Measurements from ENCODE around the gene ARHGEF9.
"Not testable (repeated sequence)": the region's sequence is repeated elsewhere in the genome, so short reads cannot be mapped to it uniquely, and the experiment has no call there.

The ARHGEF9 gene

DNA sequence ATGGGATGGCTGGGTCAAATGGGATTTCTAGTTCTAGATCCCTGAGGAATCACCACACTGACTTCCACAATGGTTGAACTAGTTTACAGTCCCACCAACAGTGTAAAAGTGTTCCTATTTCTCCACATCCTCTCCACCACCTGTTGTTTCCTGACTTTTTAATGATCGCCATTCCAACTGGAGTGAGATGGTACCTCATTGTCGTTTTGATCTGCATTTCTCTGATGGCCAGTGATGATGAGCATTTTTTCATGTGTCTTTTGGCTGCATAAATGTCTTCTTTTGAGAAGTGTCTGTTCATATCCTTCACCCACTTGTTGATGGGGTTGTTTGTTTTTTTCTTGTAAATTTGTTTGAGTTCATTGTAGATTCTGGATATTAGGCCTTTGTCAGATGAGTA is 139.3 kb downstream of the ARHGEF9 start:
- not testable (repeated sequence) for H3K4me1 ChIP-seq (ENCODE audit: control insufficient read depth, insufficient read depth, low read length); H3K27ac ChIP-seq (ENCODE audit: low read depth, low read length); H3K4me3 ChIP-seq (ENCODE audit: low read length); H3K36me3 ChIP-seq (ENCODE audit: control insufficient read depth, insufficient read depth, low read length); H3K27me3 ChIP-seq (ENCODE audit: control insufficient read depth, insufficient read depth, low read length); H3K9ac ChIP-seq (ENCODE audit: low read length)

DNA sequence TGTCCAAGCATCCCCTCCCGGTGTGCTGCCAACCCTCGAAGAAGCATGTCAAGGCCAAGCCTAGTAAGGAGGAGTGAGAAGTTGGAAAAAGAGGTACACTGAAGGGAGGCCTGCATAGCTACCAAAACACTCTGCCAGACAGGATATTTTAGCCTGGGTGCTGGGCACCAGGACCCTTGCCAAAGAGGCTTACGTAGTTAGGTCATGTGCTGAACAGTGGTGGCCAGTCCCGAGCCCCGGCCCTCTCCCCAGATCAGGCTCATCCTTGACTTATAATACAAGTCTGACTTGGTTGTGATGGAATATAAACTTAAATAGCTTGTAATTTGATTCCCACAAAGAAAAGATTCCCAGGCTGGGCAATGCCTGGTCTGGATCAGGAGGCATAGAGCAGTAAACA is 149.3 kb downstream of the ARHGEF9 start:
- Histone ChIP-seq H3K36me3 (ENCODE audit: control insufficient read depth, insufficient read depth, low read length) (no peaks in the 10 kb centered on the region), H3K27ac (ENCODE audit: low read depth, low read length) (no peak overlapping the region), H3K9ac (ENCODE audit: low read length) (no peak overlapping the region), H3K4me3 (ENCODE audit: low read length) (no peak overlapping the region), H3K27me3 (ENCODE audit: control insufficient read depth, insufficient read depth, low read length) (no peaks in the 10 kb centered on the region), H3K4me1 (ENCODE audit: control insufficient read depth, insufficient read depth, low read length) (no peaks in the 10 kb centered on the region)

DNA sequence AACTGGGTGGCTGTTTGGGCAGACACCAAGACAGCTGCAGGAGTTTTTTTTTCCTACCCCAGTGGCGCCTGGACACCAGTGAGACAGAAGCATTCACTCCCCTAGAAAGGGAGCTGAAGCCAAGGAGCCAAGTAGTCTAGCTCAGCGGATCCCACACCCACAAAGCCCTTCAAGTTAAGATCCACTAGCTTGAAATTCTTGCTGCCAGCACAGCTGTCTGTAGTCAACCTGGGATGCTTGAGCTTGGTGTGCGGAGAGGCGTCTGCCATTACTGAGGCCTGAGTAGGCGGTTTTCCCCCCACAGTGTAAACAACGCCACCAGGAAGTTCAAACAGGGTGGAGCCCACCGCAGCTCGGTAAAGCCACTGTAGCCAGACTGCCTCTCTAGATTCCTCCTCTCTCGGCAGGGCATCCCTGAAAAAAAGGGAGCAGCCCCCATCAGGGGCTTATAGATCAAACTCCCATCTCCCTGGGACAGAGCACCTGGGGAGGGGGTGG is 171.4 kb downstream of the ARHGEF9 start:
- Histone ChIP-seq H3K27ac (ENCODE audit: low read depth, low read length) (no peak overlapping the region), H3K27me3 (ENCODE audit: control insufficient read depth, insufficient read depth, low read length) (no peaks in the 10 kb centered on the region), H3K9ac (ENCODE audit: low read length) (no peak overlapping the region), H3K4me3 (ENCODE audit: low read length) (no peak overlapping the region), H3K36me3 (ENCODE audit: control insufficient read depth, insufficient read depth, low read length) (no peaks in the 10 kb centered on the region), H3K4me1 (ENCODE audit: control insufficient read depth, insufficient read depth, low read length) (no peaks in the 10 kb centered on the region)

DNA sequence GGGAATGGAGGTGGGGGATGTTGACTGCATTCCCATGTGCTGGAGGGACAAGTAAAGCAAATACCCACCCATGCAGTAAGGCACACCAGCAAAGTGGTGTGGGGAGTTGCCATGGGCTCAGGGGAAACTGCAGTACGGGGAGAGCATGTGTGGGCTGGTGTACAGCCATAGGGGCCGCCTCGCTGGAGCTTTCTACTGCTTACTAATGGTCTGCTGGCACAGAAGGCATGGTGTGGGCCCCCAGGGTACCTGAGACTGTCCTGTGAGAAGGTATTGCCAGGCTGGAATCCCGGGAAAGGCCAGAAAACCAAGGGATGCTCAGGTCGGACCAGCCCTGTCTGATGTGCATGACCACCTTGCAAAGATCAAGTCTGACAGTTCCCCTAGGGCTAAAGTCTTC is 199.1 kb downstream of the ARHGEF9 start:
- no peaks in the 10 kb centered on the region for H3K27me3 ChIP-seq (ENCODE audit: control insufficient read depth, insufficient read depth, low read length)
- H3K4me3 ChIP-seq (ENCODE audit: low read length): no peak overlapping the region
- no peaks in the 10 kb centered on the region for H3K36me3 ChIP-seq (ENCODE audit: control insufficient read depth, insufficient read depth, low read length)
- H3K27ac ChIP-seq (ENCODE audit: low read depth, low read length): no peak overlapping the region
- no peak overlapping the region for H3K9ac ChIP-seq (ENCODE audit: low read length)
- no peaks in the 10 kb centered on the region for H3K4me1 ChIP-seq (ENCODE audit: control insufficient read depth, insufficient read depth, low read length)

Measured in rectal smooth muscle tissue (tissue), 1 donor.